AG08396 (cell line): ENCODE results near the gene ERC1.
"Not testable (repeated sequence)": the region's sequence is repeated elsewhere in the genome, so short reads cannot be mapped to it uniquely, and the experiment has no call there.

ENCODE experiments used
- DNase-seq: peaks from one replicate; pipeline ENCODE4 v3.0.0; 2012; ENCODE audit warnings: low spot score, mixed read lengths

Gene ERC1

DNA sequence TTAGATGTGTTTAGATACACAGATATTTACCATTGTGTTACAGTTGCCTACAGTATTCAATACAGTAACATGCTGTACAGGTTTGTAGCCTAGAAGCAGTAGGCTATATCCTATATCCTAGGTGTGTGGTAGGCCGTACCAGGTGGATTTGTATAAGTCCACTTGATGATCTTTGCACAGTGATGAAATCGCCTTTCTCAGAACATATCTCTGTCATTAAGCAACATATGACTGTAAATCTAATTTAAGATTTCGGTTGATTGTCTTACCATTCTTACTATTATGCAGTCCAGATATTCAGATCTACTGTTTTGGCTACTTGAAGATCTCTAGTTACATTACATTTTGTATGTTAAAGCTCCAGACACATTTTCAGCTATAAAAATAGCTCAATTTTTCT, 39.8 kb downstream of the ERC1 start:
- no peak for DNase-seq

DNA sequence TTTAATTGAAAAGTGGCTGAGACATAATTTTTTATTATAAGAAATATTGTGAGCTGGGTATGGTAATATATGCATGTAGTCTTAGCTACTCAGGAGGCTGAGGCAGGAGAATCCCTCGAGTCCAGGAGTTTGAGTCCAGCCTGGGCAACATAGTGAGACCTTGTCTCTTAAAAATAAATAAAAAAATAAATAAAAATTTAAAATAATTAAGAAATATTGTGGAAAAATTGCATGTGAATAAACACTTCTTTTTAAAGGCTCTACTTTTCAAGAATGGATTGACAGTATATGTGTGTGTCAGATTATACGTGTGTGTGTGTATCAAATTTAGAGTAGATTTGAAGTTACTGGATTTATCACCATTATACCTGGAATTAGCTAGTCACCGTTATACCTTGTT, 43.2 kb downstream of the ERC1 start:
- DNase-seq = no peak

DNA sequence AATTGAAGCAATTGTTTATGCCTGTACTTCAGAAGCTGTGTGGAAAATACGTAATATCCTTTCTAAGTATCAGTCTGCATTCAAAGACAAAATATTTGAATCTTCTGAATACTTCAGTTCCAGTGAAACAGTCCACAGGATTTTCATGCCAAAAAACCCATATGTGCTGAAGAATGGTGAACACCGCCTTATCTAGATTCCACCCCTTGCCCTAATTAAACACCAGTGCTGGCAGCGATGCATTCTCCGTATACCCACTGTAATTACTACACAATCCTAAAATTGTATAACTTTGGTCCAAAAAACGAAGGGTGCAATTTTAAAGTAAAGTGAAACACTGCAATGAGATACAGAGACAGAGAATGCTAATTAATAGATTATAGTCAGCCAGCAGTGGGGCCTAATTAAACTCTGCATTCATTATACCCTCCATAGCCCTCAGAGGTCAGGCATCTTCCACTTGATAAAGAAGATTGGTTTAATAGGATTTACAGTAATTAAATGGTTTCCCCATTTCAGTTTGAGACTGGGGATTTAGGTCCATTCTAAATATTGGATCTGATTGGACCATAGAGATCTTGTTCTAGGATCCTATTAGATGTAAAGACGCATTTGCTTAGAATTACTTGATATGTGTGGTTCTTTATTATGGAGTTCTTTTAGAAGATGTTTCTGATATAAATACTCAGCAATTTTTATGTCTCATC, 43.9 kb downstream of the ERC1 start:
- no peak for DNase-seq

DNA sequence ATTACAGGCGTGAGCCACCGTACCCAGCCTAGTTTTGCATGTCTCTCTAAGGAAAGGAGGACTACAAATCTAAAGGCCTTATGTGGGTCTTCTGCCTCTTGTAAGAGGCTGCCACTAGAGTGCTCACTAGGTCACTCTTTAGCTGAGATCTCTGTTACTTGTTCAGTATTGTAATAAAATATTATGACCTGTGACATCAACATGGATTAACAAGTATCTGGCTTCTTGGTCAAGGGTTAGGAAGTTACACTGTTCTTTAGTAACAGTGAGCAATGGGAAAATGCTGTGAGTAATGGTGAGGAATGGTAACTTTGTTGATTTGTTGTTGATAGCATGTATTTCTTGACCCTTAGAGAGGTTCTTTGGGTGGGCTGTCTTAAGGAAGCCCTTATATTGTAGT, 50.5 kb downstream of the ERC1 start:
- no peak for DNase-seq

DNA sequence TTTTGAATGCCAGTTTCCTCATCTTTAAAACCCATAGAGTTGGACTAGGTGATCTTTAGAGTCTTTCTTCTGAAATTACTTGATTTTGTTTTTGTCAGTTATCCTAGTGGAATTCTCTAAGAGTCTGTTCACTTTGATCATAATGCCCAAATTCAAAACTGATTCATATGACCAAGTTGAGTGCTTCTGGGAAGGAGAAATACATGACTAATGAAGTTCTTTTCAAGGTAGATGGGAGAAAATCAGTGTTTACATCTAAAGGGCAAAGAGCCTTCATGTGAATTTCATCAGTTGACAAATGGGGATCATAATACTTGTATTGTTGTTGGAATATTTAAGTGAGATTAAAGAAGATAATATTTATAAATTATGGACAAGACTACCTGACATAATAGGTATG, 53.2 kb downstream of the ERC1 start:
- no peak for DNase-seq

DNA sequence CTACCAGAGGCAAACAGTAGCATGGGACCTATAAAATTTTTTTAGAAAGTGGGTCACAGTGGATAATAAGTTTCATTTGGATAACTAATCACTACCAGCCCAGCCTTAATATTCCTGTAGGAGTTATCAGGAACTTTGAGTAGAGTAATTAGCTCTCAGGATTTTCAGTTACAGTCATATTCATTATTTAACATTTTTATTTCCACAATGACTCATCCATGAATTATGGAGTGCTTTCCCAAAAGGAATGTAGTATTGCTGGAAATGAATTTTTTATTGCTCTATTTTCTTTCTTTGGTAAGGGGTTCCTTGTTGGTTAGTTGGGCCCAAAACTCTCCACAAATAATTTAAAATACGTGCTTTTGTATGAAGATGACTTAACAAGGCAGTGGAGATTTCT, 53.7 kb downstream of the ERC1 start:
- DNase-seq = peak; percentile 34

DNA sequence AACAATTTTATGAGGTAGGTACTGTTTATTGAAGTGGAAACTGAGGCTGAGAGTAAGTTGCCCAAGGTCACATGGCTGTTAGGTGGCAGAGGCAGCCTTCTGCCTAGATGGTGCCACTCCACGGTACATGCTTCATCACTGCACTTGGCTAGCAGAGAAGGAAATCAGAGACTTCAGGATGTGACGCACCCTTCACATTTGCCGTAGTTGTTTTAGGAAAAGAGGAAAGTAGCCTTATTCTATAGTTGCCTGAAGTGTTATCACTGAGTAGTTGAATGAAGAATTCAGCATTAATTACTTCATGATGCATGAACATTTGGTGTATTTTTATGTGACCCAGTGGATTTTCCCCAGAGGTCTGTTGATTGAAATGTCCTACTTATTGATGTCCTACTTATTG, 55.7 kb downstream of the ERC1 start:
- no peak for DNase-seq

DNA sequence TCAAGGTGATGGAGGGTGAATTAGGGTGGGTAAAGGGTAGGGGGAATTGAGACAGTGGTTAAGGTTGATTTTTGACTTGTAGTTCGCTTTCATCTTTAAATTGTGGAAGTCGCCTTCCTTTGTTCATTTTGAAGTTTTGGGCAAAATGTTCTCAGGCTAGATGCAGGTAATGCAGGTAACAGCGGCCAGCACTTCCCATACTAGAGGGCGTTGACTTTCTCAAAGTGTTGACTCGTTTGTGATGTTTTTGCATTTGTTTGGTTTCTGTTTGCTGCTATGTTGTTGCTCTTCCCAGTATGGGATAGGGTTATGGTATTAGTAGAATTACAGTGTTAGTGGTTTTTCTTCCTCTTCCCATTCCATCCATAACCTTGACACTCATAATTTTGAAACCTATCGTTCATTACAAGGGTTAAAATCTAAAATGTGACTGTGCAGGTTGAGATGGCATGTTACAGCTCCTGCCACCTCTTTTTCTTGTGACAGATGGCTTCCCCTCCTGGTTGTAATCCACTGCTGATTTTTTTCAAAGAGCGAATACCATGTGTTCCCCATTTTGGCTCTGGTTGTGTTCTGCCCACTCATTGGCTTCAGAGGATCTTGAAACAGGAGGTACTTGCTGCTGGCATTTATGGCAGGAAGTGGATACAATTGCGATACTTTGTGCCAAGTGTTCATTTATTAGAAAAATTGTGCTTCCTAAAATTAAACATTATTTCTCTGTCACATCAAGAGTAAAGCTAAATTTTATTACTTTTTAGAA, 57.1 kb downstream of the ERC1 start:
- DNase-seq = peak; percentile 7

DNA sequence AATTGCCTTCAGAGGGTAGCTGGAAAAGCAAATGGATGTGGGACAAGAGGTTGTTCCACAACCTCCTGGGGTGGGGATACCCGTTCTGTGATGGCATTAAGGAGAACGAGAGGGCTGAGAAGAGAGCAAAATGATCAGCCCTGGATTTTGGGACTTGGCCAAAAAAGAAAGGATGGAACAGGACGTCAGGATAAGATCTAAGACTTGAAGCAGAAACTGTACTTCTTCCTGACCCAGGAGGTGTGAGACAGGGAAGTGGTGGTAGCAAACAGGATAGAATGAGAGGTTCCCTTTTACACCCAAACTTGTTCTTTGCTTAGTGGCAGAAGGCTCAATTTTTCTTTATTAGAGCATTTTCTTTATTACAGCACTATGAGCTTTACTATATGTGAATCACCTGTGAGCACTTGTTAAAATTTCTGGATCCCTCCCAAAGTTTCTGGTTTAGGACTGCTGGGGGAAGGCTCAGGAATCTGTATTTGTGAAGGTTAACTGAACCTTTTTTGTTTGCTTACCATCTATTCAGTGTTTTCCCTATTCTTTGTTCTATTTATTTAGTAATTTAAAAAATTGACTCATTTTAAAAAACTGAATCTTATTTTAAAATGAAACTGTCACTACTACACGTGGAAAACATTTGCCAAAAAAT, 59.2 kb downstream of the ERC1 start:
- DNase-seq = no peak

DNA sequence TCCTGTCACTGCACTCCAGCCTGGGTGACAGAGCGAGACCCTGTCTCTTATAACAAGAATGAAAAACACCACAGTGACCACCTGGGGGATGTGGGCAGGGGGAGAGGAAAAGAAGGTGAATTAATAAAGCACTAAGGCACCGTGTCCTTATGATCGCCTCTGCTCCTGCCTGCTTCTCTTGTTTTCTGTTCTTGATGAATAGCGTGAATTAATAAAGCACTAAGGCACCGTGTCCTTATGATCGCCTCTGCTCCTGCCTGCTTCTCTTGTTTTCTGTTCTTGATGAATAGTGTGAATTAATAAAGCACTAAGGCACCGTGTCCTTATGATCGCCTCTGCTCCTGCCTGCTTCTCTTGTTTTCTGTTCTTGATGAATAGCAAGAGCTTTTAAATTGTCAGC, 60.6 kb downstream of the ERC1 start:
- not testable (repeated sequence) for DNase-seq

DNA sequence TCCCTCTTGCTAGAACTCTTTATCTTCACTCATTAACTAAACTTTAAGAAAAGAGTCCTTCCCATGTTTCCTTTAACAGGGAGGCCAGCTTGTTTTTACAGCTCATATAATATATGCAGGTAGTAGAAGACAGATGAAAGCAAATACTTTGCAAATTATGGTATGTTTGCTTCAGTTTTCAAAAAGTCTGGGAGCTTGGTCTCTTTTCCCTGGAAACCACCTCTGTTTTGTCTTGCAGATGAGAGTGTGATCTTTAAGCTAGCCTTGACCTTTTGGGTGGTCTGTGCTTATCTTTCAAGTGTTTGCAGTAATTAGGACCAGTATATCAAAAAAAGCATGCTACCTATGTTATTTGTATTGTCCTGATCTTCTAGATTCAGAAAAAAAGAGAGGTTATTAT, 62.7 kb downstream of the ERC1 start:
- no peak for DNase-seq

DNA sequence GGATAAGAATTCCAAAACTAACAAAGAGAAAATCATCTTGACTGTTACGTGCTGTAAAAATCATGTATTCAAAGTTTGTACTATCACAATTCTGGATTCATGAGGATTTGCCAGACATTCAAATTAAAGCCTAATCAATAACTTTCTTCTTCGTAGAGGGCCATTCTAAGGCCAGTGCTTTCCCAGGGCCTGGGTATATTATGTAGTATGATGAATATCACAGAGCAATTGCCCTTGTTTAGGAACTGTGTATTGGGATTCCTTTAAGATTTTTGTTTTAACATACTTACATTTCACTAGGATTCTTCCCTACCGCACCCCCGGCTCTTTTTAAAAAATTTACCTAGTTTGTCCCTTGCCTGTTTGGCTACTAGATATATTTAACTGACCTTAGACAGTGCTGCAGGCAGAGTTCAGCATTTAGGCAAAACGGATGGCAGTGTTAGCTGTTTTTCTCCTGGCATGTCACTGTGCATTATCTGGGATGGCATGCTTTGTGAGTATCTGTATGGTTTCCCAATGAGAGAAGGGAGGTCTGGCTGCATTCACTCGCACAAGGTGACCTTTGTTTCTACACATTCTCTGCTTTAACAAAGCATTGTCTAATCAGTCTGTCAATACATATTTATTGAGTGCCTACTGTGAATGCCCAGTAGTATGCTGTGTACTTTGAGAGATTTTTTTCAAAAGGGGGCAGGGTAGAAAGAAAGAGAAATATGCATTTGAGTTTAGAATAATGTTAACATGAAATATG, 63.3 kb downstream of the ERC1 start:
- DNase-seq = no peak

DNA sequence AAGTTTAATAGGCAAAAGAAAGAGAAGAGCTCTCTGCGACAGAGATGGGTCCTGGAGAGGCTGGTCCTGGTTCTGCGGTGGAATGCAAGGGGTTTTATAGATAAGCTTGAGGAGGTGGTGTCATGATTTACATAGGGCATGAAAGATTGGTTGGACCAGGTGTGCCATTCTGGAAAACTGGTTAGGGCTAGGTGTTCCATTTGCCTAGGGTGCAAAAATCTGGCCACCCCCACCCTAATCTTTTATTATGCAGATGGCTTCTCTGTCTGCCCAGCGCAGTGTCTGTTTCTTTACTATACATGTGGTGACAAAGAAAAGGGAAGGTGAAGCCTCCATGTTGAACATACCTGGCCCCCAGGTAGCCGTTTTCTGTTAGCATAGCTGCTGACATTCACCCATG, 65.4 kb downstream of the ERC1 start:
- DNase-seq = no peak

DNA sequence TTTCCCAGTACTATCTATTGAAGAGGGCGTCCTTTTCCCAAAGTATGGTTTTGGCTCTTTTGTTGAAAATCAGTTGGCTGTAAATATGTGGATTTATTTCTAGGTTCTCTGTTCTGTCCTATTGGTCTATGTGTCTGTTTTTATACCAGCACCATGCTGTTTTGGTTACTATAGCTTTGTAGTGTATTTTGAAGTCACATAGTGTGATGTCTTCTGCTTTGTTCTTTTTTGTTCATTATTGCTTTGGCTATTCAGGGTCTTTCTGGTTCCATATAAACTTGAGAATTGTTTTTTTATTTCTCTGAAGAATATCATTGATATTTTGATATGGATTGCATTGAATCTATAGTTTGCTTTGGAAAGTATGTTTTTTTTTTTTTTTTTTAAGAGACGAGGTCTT, 67.4 kb downstream of the ERC1 start:
- no peak for DNase-seq

DNA sequence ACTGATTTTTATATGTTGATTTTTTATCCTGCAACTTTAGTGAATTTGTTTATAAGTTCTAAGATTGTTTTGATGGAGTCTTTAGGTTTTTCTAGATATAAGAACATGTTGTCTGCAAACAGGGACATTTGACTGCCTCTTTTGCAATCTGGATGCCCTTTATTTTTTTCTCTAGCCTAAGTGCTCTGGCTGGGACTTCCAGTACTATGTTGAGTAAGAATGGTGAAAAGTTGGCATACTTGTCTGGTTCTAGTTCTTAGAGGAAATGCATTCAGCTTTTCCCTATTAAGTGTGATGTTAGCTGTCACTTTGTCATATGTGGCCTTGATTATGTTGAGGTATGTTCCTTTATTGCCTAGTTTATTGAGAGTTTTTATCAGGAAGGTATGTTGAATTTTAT, 68.1 kb downstream of the ERC1 start:
- DNase-seq = no peak

DNA sequence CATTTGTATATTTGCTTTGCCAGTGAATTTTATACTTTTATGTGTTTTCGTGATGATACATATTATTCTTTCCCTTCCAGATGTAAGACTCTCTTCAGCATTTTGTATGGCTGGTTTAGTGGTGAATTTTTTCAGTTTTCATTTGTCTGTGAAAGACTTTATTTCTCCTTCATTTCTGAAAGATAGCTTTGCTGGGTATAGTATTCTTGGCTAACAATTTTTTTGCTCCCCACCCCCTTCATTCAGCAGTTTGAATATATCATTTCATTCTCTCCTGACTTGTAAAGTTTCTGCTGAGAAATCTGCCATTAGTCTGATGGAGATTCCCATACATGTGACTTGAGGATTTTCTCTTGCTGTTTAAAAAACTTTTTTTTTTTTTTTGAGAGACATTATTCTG, 72.8 kb downstream of the ERC1 start:
- DNase-seq = no peak

DNA sequence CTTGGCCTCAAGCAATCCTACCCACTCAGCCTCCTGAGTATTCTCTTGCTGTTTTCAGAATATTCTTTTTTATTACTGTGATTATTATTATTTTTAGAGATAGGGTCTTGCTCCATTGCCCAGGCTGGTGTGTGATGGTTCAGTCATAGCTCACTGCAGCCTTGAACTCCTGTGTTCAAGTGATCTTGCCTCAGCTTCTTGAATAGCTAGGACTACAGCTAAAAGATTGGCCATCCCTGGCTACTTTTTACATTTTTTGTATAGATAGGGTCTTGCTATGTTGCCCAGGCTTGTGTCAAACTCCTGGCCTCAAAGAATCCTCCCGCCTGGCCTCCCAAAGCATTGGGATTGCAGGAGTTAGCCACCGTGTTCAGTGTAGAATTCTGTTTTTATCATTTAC, 73.3 kb downstream of the ERC1 start:
- DNase-seq = no peak

DNA sequence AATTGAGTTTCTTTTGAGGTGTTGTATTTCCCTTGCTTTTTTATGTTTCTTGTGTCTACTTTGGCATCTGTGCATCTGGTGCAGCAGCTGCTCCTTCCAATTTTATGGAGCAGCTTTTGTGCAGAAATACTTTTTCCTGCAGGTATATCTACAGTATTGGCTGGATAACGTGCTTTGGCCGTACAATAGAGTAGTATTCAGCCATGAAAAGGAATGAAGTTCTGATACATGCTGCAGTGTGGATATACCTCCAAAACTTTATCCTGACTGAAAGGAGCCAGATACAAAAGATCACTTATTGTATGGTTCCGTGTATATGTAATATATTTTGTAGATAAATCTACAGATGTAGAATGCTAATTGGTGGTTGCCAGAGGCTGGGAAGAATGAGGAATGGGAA, 74.6 kb downstream of the ERC1 start:
- DNase-seq = no peak

DNA sequence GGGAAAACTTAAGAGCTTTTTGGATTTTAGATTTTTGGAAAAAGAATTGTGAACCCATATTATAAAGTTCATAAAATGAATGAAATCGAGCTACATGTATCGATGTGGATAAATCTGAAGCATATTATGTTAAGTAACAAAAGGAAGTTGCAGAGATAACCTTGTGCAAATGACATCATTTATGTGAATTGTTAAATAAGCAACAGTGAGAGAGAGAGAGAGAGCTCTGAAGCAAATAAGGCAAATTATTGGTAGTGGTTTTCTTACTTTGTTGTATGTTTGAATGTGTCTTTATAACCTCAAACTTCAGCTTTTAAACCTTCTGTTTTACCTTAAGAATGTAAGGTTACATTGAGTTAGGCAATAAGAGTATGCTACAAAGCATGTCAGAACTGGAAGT, 78.8 kb downstream of the ERC1 start:
- no peak for DNase-seq

DNA sequence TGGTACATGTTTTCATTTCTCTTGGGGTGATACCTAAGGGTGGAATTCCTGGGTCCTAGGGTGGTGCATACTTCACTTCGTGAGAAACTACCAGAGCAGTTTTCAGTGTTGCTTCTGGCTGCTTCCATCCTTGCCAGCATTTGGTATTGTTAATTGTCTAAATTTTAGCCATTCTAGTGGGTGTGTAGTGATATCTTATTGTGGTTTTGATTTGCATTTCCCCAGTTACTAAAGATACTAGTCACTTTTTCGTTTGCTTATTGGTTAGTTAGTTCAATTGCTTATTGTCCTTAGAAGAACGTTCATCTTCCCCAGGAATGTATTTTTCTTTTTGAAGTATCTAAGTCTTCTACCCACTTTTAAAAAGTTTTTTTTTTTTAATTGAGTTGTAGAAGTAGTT, 80.2 kb downstream of the ERC1 start:
- DNase-seq = no peak

DNA sequence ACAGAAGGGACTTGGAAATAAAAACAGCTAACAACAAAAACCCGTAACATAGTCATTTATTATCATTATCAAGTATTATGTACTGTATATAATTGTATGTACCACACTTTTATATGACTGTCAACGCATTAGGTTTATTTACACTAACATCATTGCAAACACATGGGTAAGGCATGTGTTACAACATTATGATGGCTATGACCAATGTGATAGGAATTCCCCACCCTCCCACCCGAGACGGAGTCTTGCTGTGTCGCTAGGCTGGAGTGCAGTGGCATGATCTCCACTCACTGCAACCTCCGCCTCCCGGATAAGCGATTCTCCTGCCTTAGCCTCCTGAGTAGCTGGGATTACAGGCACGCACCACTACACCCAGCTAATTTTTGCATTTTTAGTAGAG, 82.6 kb downstream of the ERC1 start:
- no peak for DNase-seq

DNA sequence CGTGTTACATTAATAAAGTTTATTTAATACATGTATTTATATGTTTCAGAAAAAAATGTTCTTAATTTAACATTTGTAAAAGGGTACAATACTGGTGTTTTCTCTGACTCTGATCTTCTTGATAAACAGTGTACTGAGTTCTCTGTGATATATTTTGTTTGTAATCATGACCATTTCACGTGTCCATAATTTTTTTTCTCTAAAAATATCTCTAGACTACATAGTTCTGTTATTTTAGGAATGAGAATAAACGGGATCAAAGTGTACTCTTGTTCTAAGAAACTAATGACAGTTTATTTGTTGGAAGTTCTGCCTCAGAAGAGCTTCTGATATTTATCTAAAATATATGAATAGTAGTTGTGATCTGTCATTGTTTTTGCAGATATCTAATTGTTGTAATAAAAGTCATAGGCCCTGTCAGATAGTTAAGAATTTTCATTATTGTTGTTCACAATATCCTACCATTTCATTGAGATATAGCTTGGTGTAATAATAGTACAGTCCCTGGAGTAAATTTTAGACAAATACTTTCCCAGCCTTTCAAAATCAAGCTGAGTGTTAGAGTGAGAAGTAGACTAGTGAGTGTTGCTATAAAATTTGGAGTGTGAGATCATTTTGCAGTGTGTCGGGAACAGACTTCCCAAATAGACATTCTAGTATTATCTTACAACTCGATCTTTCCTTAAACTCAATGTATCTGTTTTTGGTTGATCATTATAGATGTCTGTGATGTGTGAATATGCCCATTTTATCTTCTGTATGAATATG, 86.2 kb downstream of the ERC1 start:
- no peak for DNase-seq
